ENCODE results near the gene TENM4.

Gene TENM4

GRCh38 chr11:78696177-78696576, 744.7 kb downstream of the TENM4 start:
- Histone ChIP-seq H3K4me3 (ENCODE audit: low read length in 2 of 2) (no peak overlapping the region), H2BK5ac (ENCODE audit: low read length) (no peak overlapping the region), H3K23ac (ENCODE audit: low read depth, low read length, poor library complexity) (no peak overlapping the region), H3K27me3 (ENCODE audit: control insufficient read depth in 3 of 3, insufficient read depth in 3 of 3, low read depth in 1 of 3, low read length in 3 of 3) (no peaks in the 10 kb centered on the region), H3K4me1 (ENCODE audit: control insufficient read depth in 2 of 2, insufficient read depth in 1 of 2, low read depth in 1 of 2, low read length in 2 of 2) (peaks cover 0 to 3% of the 10 kb centered on the region in 2 donors), H3K4ac (ENCODE audit: low read length) (no peak overlapping the region), H2AK5ac (ENCODE audit: low read depth, low read length) (no peak overlapping the region), H2BK120ac (ENCODE audit: low read depth, low read length) (no peak overlapping the region), H3K4me2 (ENCODE audit: insufficient read depth, low read length, poor library complexity, severe bottlenecking) (no peak overlapping the region), H4K91ac (ENCODE audit: low read depth, low read length, poor library complexity) (no peak overlapping the region), H2AFZ (ENCODE audit: low read length) (no peak overlapping the region), H3K79me1 (ENCODE audit: low read depth, low read length) (no peaks in the 10 kb centered on the region), H2BK12ac (ENCODE audit: low read length) (no peak overlapping the region), H3K36me3 (replicated peaks in 1 of 2; ENCODE audit: control insufficient read depth in 2 of 2, insufficient read depth in 2 of 2, low read length in 2 of 2) (peaks cover 0 to 3% of the 10 kb centered on the region in 2 donors), H4K8ac (ENCODE audit: low read depth, low read length) (no peak overlapping the region), H3K9ac (ENCODE audit: low read depth, low read length, poor library complexity) (no peak overlapping the region), H3K18ac (ENCODE audit: low read length) (no peak overlapping the region), H3K9me3 (replicated peaks in 1 of 2; ENCODE audit: control insufficient read depth in 2 of 2, insufficient read depth in 1 of 2, low read depth in 1 of 2, low read length in 2 of 2) (no peaks in the 10 kb centered on the region), H3K27ac (replicated peaks; ENCODE audit: low read length) (no peak overlapping the region), H2BK15ac (ENCODE audit: low read length) (no peak overlapping the region), H3K14ac (ENCODE audit: low read length) (no peak overlapping the region)
- no peak for DNase-seq (ENCODE audit: low spot score)
- WGBS, 2 donors (ENCODE audit: extremely low coverage in 2 of 2, insufficient read length in 2 of 2, insufficient replicate concordance in 1 of 2), result no CpG with 5 or more reads among the region's 7 CpGs

GRCh38 chr11:78694152-78694551, 746.7 kb downstream of the TENM4 start:
- WGBS, 2 donors (ENCODE audit: extremely low coverage in 2 of 2, insufficient read length in 2 of 2, insufficient replicate concordance in 1 of 2), result no CpG with 5 or more reads among the region's 4 CpGs
- no peak overlapping the region for H3K9ac ChIP-seq (ENCODE audit: low read depth, low read length, poor library complexity)

GRCh38 chr11:78691215-78691614, 749.6 kb downstream of the TENM4 start:
- H4K91ac ChIP-seq (ENCODE audit: low read depth, low read length, poor library complexity), result no peak overlapping the region
- no peak overlapping the region for H2AFZ ChIP-seq (ENCODE audit: low read length)
- H3K4me3 ChIP-seq (ENCODE audit: low read length in 2 of 2), result no peak overlapping the region
- no peak overlapping the region for H3K23ac ChIP-seq (ENCODE audit: low read depth, low read length, poor library complexity)
- H3K14ac ChIP-seq (ENCODE audit: low read length), result no peak overlapping the region
- no peaks in the 10 kb centered on the region for H3K36me3 ChIP-seq (replicated peaks in 1 of 2; ENCODE audit: control insufficient read depth in 2 of 2, insufficient read depth in 2 of 2, low read length in 2 of 2)
- H2BK15ac ChIP-seq (ENCODE audit: low read length), result no peak overlapping the region
- no peak overlapping the region for H3K4me2 ChIP-seq (ENCODE audit: insufficient read depth, low read length, poor library complexity, severe bottlenecking)
- H2BK120ac ChIP-seq (ENCODE audit: low read depth, low read length), result no peak overlapping the region
- H3K4me1 ChIP-seq (ENCODE audit: control insufficient read depth in 2 of 2, insufficient read depth in 1 of 2, low read depth in 1 of 2, low read length in 2 of 2), result peaks cover 4 to 7% of the 10 kb centered on the region in 2 donors
- no peak overlapping the region for H3K4ac ChIP-seq (ENCODE audit: low read length)
- H3K79me1 ChIP-seq (ENCODE audit: low read depth, low read length), result no peaks in the 10 kb centered on the region
- peak overlapping the region; percentile 11 for H2BK12ac ChIP-seq (ENCODE audit: low read length)
- no peak overlapping the region for H3K9ac ChIP-seq (ENCODE audit: low read depth, low read length, poor library complexity)
- no peaks in the 10 kb centered on the region for H3K9me3 ChIP-seq (replicated peaks in 1 of 2; ENCODE audit: control insufficient read depth in 2 of 2, insufficient read depth in 1 of 2, low read depth in 1 of 2, low read length in 2 of 2)
- no peak overlapping the region for H4K8ac ChIP-seq (ENCODE audit: low read depth, low read length)
- H3K27ac ChIP-seq (replicated peaks; ENCODE audit: low read length), result no peak overlapping the region
- H3K27me3 ChIP-seq (ENCODE audit: control insufficient read depth in 3 of 3, insufficient read depth in 3 of 3, low read depth in 1 of 3, low read length in 3 of 3), result no peaks in the 10 kb centered on the region
- peak overlapping the region; percentile 70 for H3K18ac ChIP-seq (ENCODE audit: low read length)
- DNase-seq (ENCODE audit: low spot score), result no peak
- no CpG with 5 or more reads among the region's 2 CpGs for WGBS, 2 donors (ENCODE audit: extremely low coverage in 2 of 2, insufficient read length in 2 of 2, insufficient replicate concordance in 1 of 2)
- H2BK5ac ChIP-seq (ENCODE audit: low read length), result no peak overlapping the region
- H2AK5ac ChIP-seq (ENCODE audit: low read depth, low read length), result no peak overlapping the region

More at GRCh38 chr11:78694152-78694551, 746.7 kb downstream of the TENM4 start:
- H3K18ac ChIP-seq (ENCODE audit: low read length), result no peak overlapping the region
- no peak overlapping the region for H2AK5ac ChIP-seq (ENCODE audit: low read depth, low read length)
- H4K8ac ChIP-seq (ENCODE audit: low read depth, low read length), result no peak overlapping the region
- no peak overlapping the region for H3K14ac ChIP-seq (ENCODE audit: low read length)
- no peak overlapping the region for H3K4me2 ChIP-seq (ENCODE audit: insufficient read depth, low read length, poor library complexity, severe bottlenecking)
- H3K79me1 ChIP-seq (ENCODE audit: low read depth, low read length), result no peaks in the 10 kb centered on the region
- no peaks in the 10 kb centered on the region for H3K27me3 ChIP-seq (ENCODE audit: control insufficient read depth in 3 of 3, insufficient read depth in 3 of 3, low read depth in 1 of 3, low read length in 3 of 3)
- peaks cover 4% of the 10 kb centered on the region in 2 donors for H3K4me1 ChIP-seq (ENCODE audit: control insufficient read depth in 2 of 2, insufficient read depth in 1 of 2, low read depth in 1 of 2, low read length in 2 of 2)
- no peak overlapping the region for H2BK120ac ChIP-seq (ENCODE audit: low read depth, low read length)
- H3K4ac ChIP-seq (ENCODE audit: low read length), result no peak overlapping the region
- DNase-seq (ENCODE audit: low spot score), result no peak
- H3K4me3 ChIP-seq (ENCODE audit: low read length in 2 of 2), result no peak overlapping the region
- H3K9me3 ChIP-seq (replicated peaks in 1 of 2; ENCODE audit: control insufficient read depth in 2 of 2, insufficient read depth in 1 of 2, low read depth in 1 of 2, low read length in 2 of 2), result no peaks in the 10 kb centered on the region
- no peak overlapping the region for H4K91ac ChIP-seq (ENCODE audit: low read depth, low read length, poor library complexity)
- no peaks in the 10 kb centered on the region for H3K36me3 ChIP-seq (replicated peaks in 1 of 2; ENCODE audit: control insufficient read depth in 2 of 2, insufficient read depth in 2 of 2, low read length in 2 of 2)
- no peak overlapping the region for H2BK5ac ChIP-seq (ENCODE audit: low read length)
- no peak overlapping the region for H2BK12ac ChIP-seq (ENCODE audit: low read length)
- H2AFZ ChIP-seq (ENCODE audit: low read length), result no peak overlapping the region
- H3K23ac ChIP-seq (ENCODE audit: low read depth, low read length, poor library complexity), result no peak overlapping the region
- no peak overlapping the region for H2BK15ac ChIP-seq (ENCODE audit: low read length)
- no peak overlapping the region for H3K27ac ChIP-seq (replicated peaks; ENCODE audit: low read length)

GRCh38 chr11:78690352-78690987, 750.4 kb downstream of the TENM4 start:
- Histone ChIP-seq H3K9me3 (replicated peaks in 1 of 2; ENCODE audit: control insufficient read depth in 2 of 2, insufficient read depth in 1 of 2, low read depth in 1 of 2, low read length in 2 of 2) (no peaks in the 10 kb centered on the region), H2BK15ac (ENCODE audit: low read length) (no peak overlapping the region), H3K9ac (ENCODE audit: low read depth, low read length, poor library complexity) (no peak overlapping the region), H2BK12ac (ENCODE audit: low read length) (no peak overlapping the region), H3K4me3 (ENCODE audit: low read length in 2 of 2) (no peak overlapping the region), H2BK120ac (ENCODE audit: low read depth, low read length) (no peak overlapping the region), H2AK5ac (ENCODE audit: low read depth, low read length) (no peak overlapping the region), H3K14ac (ENCODE audit: low read length) (no peak overlapping the region), H4K8ac (ENCODE audit: low read depth, low read length) (no peak overlapping the region), H3K4me1 (ENCODE audit: control insufficient read depth in 2 of 2, insufficient read depth in 1 of 2, low read depth in 1 of 2, low read length in 2 of 2) (peaks cover 4 to 7% of the 10 kb centered on the region in 2 donors), H3K23ac (ENCODE audit: low read depth, low read length, poor library complexity) (no peak overlapping the region), H3K27me3 (ENCODE audit: control insufficient read depth in 3 of 3, insufficient read depth in 3 of 3, low read depth in 1 of 3, low read length in 3 of 3) (no peaks in the 10 kb centered on the region), H3K18ac (ENCODE audit: low read length) (no peak overlapping the region), H2AFZ (ENCODE audit: low read length) (no peak overlapping the region), H3K36me3 (replicated peaks in 1 of 2; ENCODE audit: control insufficient read depth in 2 of 2, insufficient read depth in 2 of 2, low read length in 2 of 2) (no peaks in the 10 kb centered on the region), H3K27ac (replicated peaks; ENCODE audit: low read length) (no peak overlapping the region), H3K4ac (ENCODE audit: low read length) (no peak overlapping the region), H3K79me1 (ENCODE audit: low read depth, low read length) (no peaks in the 10 kb centered on the region), H3K4me2 (ENCODE audit: insufficient read depth, low read length, poor library complexity, severe bottlenecking) (no peak overlapping the region), H2BK5ac (ENCODE audit: low read length) (no peak overlapping the region), H4K91ac (ENCODE audit: low read depth, low read length, poor library complexity) (no peak overlapping the region)
- no peak for DNase-seq (ENCODE audit: low spot score)
- WGBS, 2 donors (ENCODE audit: extremely low coverage in 2 of 2, insufficient read length in 2 of 2, insufficient replicate concordance in 1 of 2), result no CpG with 5 or more reads among the region's 2 CpGs
